HG03460 (cell line): Measurements from ENCODE around the gene UPK3BL2.
"Not testable (repeated sequence)": the region's sequence is repeated elsewhere in the genome, so short reads cannot be mapped to it uniquely, and the experiment has no call there.

Experiments used
- ATAC-seq: cut with Tn5 transposase; IDR thresholded peaks from one replicate; pipeline ENCODE4 v1.9.1; 2021; ENCODE audit not compliant: unreplicated experiment

The UPK3BL2 gene

GRCh38 chr7:102496861-102497260 lies 46.6 kb downstream of the UPK3BL2 start:
- not testable (repeated sequence) for ATAC-seq

GRCh38 chr7:102494473-102495149 lies 48.9 kb downstream of the UPK3BL2 start:
- peak; percentile 63 for ATAC-seq

GRCh38 chr7:102494026-102494425 lies 49.5 kb downstream of the UPK3BL2 start:
- ATAC-seq, result peak; percentile 17

- ATAC-seq, result peak; percentile 52
Observed at GRCh38 chr7:102493220-102493935, 50.1 kb downstream of the UPK3BL2 start.

GRCh38 chr7:102490529-102491075 lies 52.9 kb downstream of the UPK3BL2 start:
- ATAC-seq, result peak; percentile 28
